GM21619 (cell line): ENCODE data around the gene VWC2.

Source experiments
- ATAC-seq: cut with Tn5 transposase; IDR thresholded peaks from one replicate; pipeline ENCODE4 v1.9.1; 2021; ENCODE audit not compliant: unreplicated experiment

Gene VWC2

DNA sequence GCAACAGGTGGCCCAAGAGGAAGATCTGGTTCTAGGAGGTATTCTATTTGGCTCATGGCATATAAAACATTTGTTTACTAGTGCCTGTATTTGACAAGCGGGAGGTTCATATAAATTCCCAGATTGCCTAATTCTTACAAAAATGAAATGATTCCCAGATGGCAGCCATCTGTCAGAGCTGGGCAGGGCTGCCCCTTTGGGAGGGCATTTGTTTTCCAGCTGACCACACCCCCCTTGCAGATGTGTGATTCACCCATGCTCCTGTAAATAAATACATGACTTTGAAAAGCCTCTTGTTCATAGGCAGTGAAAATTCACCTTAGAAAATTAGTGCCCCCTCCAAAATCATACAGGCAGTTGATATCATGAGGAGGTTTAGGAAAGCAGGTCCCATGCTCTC is 8.6 kb downstream of the VWC2 start:
- ATAC-seq = no peak

- no peak for ATAC-seq
These were observed 10.0 kb downstream of the VWC2 start for GRCh38 chr7:49783446-49783845.

DNA sequence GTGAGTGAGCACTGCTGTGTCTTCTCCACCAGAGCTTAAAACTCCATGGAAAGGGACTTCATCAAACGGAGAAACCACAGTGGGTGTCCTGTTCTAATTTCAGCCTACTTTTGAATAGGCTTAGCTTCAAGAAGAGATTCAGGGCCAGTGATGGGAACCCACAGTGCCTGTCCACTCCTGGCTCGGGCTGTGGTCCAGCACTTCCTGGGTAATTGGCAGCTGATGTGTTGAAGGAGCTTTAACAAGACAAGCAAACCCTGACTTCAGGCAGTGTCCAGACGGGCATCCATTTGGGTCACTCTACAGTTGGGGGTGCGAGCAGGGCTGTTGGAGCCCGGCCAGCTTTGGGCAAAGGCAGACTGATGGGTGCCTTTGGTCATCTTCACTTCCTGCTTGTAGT is 14.5 kb downstream of the VWC2 start:
- no peak for ATAC-seq

- ATAC-seq = no peak
These were observed 15.1 kb downstream of the VWC2 start for GRCh38 chr7:49788455-49789059.

DNA sequence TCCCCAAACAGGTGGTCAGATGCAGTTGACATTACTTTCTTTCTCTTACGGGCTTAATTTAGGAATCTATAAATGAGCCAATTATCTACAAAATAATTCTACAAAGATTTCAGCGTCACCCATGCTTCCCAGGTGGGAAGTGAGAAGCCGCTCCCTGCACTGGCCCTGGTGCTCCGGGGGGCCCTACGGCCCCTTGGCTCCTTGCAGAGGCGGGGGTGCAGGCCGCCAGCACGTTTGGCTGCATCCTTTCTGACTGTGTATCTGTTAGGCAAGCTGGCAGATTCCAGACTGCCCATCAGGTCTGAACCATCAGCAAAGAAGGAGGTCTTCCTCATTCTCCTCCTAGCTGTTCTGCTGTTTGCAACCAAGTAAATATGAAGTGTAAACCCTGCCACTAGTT is 16.3 kb downstream of the VWC2 start:
- ATAC-seq = no peak

GRCh38 chr7:49790209-49790608 is 16.8 kb downstream of the VWC2 start:
- ATAC-seq = no peak

GRCh38 chr7:49791088-49791741 is 17.8 kb downstream of the VWC2 start:
- peak; percentile 76 for ATAC-seq

GRCh38 chr7:49797987-49798660 is 24.7 kb downstream of the VWC2 start:
- no peak for ATAC-seq

DNA sequence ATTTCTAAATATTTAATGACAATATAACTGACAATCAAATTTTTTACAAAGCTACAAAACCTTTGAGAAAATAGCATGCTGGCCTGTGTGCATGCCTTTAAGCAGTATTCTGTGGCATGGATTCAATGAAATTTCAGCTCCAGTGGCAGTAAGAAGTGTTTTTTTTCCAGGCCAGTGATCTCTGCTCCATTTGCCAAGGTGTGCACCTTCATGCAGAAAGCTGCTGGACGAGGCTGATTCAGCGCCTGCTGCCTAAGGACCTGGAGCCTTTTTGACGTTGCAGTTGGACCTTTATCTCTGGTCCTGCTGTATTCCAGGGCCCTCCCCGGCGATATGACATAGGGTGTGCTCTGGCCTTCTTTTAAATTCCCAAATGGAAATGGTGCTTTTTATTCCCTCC is 26.6 kb downstream of the VWC2 start:
- ATAC-seq = no peak

- no peak for ATAC-seq
These were observed 29.2 kb downstream of the VWC2 start for GRCh38 chr7:49802600-49802999.

- no peak for ATAC-seq
These were observed 30.4 kb downstream of the VWC2 start for GRCh38 chr7:49803812-49804211.

GRCh38 chr7:49805371-49806007 is 32.1 kb downstream of the VWC2 start:
- ATAC-seq = no peak

DNA sequence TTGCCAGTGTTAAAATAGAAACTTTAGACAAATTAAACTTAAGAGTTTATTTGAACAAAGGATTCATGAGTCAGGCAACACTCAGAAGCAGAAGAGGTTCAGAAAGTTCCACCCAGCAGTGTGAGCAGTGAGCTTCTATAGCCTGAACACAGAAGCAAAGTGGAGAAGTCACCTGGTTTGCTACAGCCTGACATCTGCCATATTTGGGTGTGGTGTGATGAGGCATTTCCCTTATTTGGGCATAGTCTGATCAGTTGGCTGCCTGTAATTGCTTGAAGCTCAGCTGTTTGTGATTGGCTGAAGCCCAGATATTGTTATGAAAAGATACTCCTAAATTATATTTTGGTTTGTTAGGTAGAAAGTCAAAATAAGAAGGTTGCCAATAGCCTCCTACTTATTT is 39.1 kb downstream of the VWC2 start:
- no peak for ATAC-seq

DNA sequence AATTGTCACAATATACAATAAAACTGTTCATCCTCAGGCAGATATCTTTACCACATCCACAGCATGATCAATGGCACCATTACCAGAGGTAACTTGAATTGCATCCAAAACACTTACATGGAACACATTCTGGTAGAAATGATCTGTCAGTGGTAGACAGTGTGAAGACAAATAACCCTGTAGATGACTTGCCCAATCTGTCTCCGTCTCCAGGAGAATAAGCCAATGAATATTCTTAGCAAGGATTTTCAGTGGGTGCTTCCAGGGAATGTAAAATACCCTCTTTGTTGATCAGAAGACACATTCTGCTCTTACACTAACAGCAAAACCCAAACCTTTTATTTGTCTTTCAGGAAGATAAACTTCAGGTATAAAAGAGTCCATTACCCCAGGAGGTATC is 43.8 kb downstream of the VWC2 start:
- ATAC-seq = no peak

DNA sequence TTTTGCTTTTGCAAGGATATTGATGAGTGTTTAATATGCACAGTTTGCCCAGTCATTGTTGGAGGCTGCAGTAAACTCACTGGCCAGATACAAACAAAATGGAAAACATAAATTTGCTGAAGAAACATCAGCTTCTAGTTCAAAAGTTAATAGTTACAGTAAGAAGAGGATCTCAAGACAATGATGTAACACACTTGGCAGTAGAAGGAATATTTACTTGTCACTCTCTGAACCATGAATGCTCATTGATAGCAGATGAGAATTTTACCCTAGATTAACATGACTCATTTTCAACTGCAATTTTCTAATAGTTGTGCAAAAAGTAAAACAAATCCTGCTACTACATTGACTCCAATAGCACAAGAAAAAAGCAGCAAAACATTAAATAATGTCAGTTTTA is 47.7 kb downstream of the VWC2 start:
- ATAC-seq = no peak

- no peak for ATAC-seq
These were observed 49.4 kb downstream of the VWC2 start for GRCh38 chr7:49822856-49823255.

DNA sequence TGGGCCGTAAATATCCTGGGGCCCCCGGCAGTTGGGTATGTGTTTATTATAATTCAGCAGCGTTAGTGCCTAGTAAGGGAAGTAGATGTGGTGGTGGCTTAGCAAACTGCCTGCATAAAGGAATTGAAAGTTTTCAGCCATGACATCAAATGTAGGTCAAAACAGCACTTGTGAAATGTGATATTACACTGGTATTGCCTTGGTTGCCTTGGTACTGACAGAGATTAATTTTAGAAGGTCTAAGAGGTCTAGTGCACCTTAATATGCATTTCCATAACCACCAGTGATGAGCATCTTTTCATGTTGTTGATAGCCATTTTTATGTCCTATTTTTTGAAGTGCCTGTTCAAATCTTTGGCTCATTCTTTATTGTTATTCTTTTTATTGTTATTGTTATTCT is 50.1 kb downstream of the VWC2 start:
- no peak for ATAC-seq

DNA sequence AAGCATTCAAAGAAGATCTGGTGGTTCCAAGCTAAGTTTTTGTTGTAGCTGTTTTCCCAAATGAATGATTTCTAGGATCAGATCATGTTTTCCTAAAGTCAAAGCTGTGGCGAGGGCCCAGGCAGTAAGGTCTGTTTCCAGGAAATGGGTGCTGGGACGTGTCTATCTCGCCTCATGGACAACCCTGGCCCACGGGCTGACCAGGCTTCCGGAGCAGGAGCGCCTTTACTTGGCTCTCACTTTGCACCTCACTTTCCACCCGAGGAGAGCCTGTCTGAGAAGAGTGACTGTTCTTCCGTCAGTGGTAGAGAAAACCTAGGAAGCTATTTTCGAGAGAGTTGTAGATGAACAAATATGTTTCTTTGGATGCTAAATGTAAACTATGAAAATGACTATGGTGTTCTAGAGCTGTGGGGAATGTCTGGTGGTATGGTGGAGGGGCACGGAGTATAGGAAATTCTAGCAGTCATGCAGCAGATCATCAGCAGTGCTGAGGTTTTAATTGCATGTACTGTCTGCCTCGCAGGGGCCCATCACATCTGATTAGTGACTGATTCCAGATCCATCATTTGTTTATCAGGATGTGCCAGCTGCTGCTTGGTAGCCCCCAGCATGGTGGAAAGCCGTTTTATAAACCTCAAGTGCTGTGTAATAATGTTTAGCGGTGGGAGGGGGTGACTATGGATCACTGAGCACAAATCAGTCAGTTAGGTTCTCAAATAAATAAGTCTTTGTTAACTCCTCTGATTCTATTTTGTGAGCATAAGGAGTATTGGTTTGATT is 66.6 kb downstream of the VWC2 start:
- ATAC-seq = no peak

DNA sequence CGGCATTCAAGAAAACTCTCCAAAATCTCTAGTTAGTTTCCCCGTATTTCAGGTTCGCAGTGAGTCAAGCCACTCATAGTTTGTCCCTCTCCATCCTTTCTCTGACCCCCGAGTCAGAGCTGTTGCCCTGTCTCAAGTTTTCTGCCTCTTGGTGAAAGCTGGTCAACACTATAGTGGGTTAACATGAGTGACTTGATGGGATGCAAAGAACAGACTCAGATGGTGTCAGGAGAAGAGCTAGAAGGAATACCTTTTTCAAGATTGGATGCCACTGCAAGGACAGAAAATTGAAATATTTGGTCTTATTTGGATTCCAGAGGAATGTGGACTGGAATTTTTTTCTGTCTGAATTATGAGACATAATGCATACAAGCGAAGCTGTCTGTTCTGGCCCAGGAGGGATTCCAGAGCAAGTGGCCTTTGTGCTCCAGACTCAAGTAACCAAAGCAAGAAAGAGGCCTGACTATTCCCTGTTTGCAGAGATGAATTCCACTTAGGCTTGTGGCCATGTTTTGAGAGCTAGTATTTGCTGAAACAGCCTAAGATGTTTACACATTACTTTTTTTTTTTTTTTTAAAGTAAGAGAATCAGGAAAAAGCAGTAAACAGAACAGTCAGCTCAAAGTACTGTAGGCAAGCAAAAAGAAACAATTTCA is 67.4 kb downstream of the VWC2 start:
- no peak for ATAC-seq

DNA sequence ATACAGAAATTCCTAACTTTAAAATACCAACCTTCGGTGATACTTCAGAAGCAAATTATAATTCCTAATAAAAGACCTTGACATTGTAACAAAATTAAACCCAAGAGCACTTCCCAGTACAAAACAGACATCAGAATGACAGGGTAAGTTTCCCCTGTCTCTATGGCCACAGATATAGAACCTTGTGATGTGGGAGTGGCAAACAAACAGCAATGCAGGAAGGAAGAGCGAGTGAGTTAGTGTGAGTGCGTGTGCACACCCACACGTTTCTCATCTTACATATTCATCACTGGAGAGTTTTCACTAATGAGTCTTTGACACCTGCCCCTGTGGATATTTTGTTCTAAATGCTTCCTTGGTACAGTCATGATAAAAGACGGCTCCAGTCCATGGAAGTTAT is 72.2 kb downstream of the VWC2 start:
- ATAC-seq = no peak
